ENCODE results near the gene GALNT17.

- TF ChIP-seq POLR2AphosphoS5 (IDR thresholded peaks at IDR 0.05) (no peak), POLR2A (IDR thresholded peaks at IDR 0.05) (no peak)
Measured at GRCh38 chr7:71429083-71429482, 297.1 kb downstream of the GALNT17 start.

All from upper lobe of left lung (tissue), 4 donors.